ENCODE results near the gene ERMAP. TPM values are rescaled to one million over a fixed set of nuclear protein-coding genes. Genes with fewer than 3 reads are reported as not detected.

The ERMAP gene
- total and polyA plus RNA-seq, 2 of the 8 experiments (the other 6 are each of a cell fraction or from before 2014, with no cell fraction given) = 2.5 to 3.9 TPM

- H2BK5ac ChIP-seq (ENCODE audit: low read depth, low read length) = no peak overlapping the region
- H2AK5ac ChIP-seq (ENCODE audit: low read depth, low read length) = no peak overlapping the region
- H3K4me3 ChIP-seq (ENCODE audit: extremely low read depth in 1 of 4, insufficient read depth in 2 of 4, low read depth in 3 of 4, low read length in 4 of 4) = no peak overlapping the region
- no peak overlapping the region for H2BK20ac ChIP-seq (ENCODE audit: low read length)
- FAIRE-seq (no peak), DNase-seq (ENCODE audit: low read depth in 1 of 2, low spot score in 2 of 2) (no peak)
- H4K20me1 ChIP-seq (replicated peaks in 1 of 2; ENCODE audit: control insufficient read depth in 1 of 2, insufficient read depth in 2 of 2, low read length in 2 of 2) = no peaks in the 10 kb centered on the region
- no peaks in the 10 kb centered on the region for H3K36me3 ChIP-seq (ENCODE audit: control insufficient read depth in 2 of 4, insufficient read depth in 4 of 4, low read length in 3 of 4)
- H3K23me2 ChIP-seq (ENCODE audit: low read depth, low read length) = no peaks in the 10 kb centered on the region
- no peaks in the 10 kb centered on the region for H3K27me3 ChIP-seq (replicated peaks in 1 of 4; ENCODE audit: control insufficient read depth in 3 of 4, extremely low read depth in 1 of 4, insufficient read depth in 3 of 4, low read length in 3 of 4)
- no peaks in the 10 kb centered on the region for H3K79me1 ChIP-seq (ENCODE audit: low read depth, low read length)
- H3K9me3 ChIP-seq (ENCODE audit: insufficient read depth in 2 of 2, low read depth in 1 of 2, low read length in 1 of 2) = peaks cover 0 to 3% of the 10 kb centered on the region in 2 experiments; a peak in 1 of 4 replicates
- H3K4me1 ChIP-seq (replicated peaks in 1 of 4; ENCODE audit: control insufficient read depth in 3 of 4, insufficient read depth in 4 of 4, low read length in 3 of 4) = peaks cover 0 to 3% (median under 1%) of the 10 kb centered on the region in 4 experiments; a peak in 3 of 7 replicates
- H3K14ac ChIP-seq (ENCODE audit: insufficient read length) = no peak overlapping the region
- H2BK15ac ChIP-seq (ENCODE audit: low read length) = no peak overlapping the region
- TF ChIP-seq MAX (IDR thresholded peaks at IDR 0.05) = no peak
- TF ChIP-seq SRF (IDR thresholded peaks at IDR 0.05; ENCODE audit: low read depth, low read length) = no peak
- no peak for TF ChIP-seq CHD2 (IDR thresholded peaks at IDR 0.05; ENCODE audit: low read length)
- TF ChIP-seq RNF2 (IDR thresholded peaks at IDR 0.05; ENCODE audit: borderline replicate concordance, low read depth, low read length, missing control alignments, poor library complexity, severe bottlenecking) = no peak
- TF ChIP-seq RFX5 (IDR thresholded peaks at IDR 0.05; ENCODE audit: borderline replicate concordance, low read depth, low read length) = no peak
- no peak for TF ChIP-seq CTBP2 (IDR thresholded peaks at IDR 0.05; ENCODE audit: borderline replicate concordance, insufficient read depth, insufficient read length, low read length)
- TF ChIP-seq GTF2F1 (IDR thresholded peaks at IDR 0.05; ENCODE audit: borderline replicate concordance, low read depth, low read length) = no peak
- TF ChIP-seq JUND (IDR thresholded peaks at IDR 0.05; ENCODE audit: low read length) = no peak
- no peak for TF ChIP-seq ATF2 (IDR thresholded peaks at IDR 0.05; ENCODE audit: low read length)
- no peak for TF ChIP-seq HDAC6 (IDR thresholded peaks at IDR 0.05; ENCODE audit: low read depth, low read length)
- H2BK120ac ChIP-seq (replicated peaks; ENCODE audit: low read depth, low read length) = no peak overlapping the region
- no peak overlapping the region for H2AFZ ChIP-seq (ENCODE audit: low read length)
- H4K91ac ChIP-seq (replicated peaks; ENCODE audit: insufficient read length, low read length) = no peak overlapping the region
- ChIA-PET CTCF (ENCODE audit: partially characterized antibody) (interaction anchor here (0.6 to 2.4 kb wide), 3 partner anchors 13 to 103 kb away, joined by 3 to 9 read pairs (median 3); no protein-coding TSS in a partner anchor), POLR2A (ENCODE audit: partially characterized antibody) (interaction anchor here (0.9 kb wide), 2 partner anchors 8 to 24 kb away, joined by 3 to 4 read pairs; no protein-coding TSS in a partner anchor)
- H4K8ac ChIP-seq (ENCODE audit: extremely low read depth, insufficient read depth, low read length) = no peak overlapping the region
- no peak overlapping the region for H3K23ac ChIP-seq (ENCODE audit: insufficient read length)
- H4K5ac ChIP-seq (ENCODE audit: insufficient read length, low read depth, low read length) = no peak overlapping the region
- WGBS, 2 experiments (ENCODE audit: extremely low coverage in 1 of 2, insufficient coverage in 1 of 2, insufficient read length in 1 of 2, insufficient replicate concordance in 2 of 2, low coverage in 1 of 2, low lambda C conversion rate in 2 of 2, missing lambda C conversion rate in 1 of 2) = 82% methylated on average over 4 of the region's 4 CpGs; no CpG with 5 or more reads in 1 of the 2 experiments
- H3K56ac ChIP-seq (replicated peaks; ENCODE audit: insufficient read length, low read depth, low read length) = no peak overlapping the region
- H3K4ac ChIP-seq (replicated peaks; ENCODE audit: insufficient read length, low read depth, low read length) = no peak overlapping the region
- no peak overlapping the region for H3K4me2 ChIP-seq (ENCODE audit: insufficient read depth in 1 of 2, low read depth in 2 of 2, low read length in 2 of 2)
- H3K27ac ChIP-seq (ENCODE audit: low read depth, low read length) = no peak overlapping the region
- no peak overlapping the region for H2BK12ac ChIP-seq (ENCODE audit: low read depth, low read length)
- H3K79me2 ChIP-seq (ENCODE audit: control insufficient read depth in 1 of 2, insufficient read depth in 2 of 2, low read length in 2 of 2) = no peaks in the 10 kb centered on the region
- no peak overlapping the region for H3K18ac ChIP-seq (ENCODE audit: extremely low read depth, low read length)
- H3K9ac ChIP-seq (replicated peaks in 1 of 4; ENCODE audit: extremely low read depth in 1 of 4, low read depth in 3 of 4, low read length in 3 of 4) = no peak overlapping the region
Measured at GRCh38 chr1:42880384-42880783, 63.5 kb downstream of the ERMAP start.

Data from H1 (cell line).